Measurements from ENCODE around the gene POLR3B.

Gene POLR3B

GRCh38 chr12:106412563-106412962 lies 55.0 kb downstream of the POLR3B start:
- DNase-seq (ENCODE audit: low read depth in 3 of 3): no peak

GRCh38 chr12:106415134-106415533 lies 57.6 kb downstream of the POLR3B start:
- no peak for DNase-seq (ENCODE audit: low read depth in 3 of 3)

- DNase-seq (ENCODE audit: low read depth in 3 of 3): no peak
These were observed 58.7 kb downstream of the POLR3B start for GRCh38 chr12:106416273-106416672.

GRCh38 chr12:106417926-106418910 lies 60.7 kb downstream of the POLR3B start:
- DNase-seq (ENCODE audit: low read depth in 3 of 3): no peak

- DNase-seq (ENCODE audit: low read depth in 3 of 3): no peak
These were observed 61.4 kb downstream of the POLR3B start for GRCh38 chr12:106418970-106419369.

GRCh38 chr12:106423291-106423690 lies 65.7 kb downstream of the POLR3B start:
- no peak for DNase-seq (ENCODE audit: low read depth in 3 of 3)

GRCh38 chr12:106425061-106425702 lies 67.6 kb downstream of the POLR3B start:
- DNase-seq (ENCODE audit: low read depth in 3 of 3): no peak

GRCh38 chr12:106427917-106428316 lies 70.4 kb downstream of the POLR3B start:
- DNase-seq (ENCODE audit: low read depth in 3 of 3): no peak

- DNase-seq (ENCODE audit: low read depth in 3 of 3): no peak
These were observed 70.8 kb downstream of the POLR3B start for GRCh38 chr12:106428384-106428783.

- no peak for DNase-seq (ENCODE audit: low read depth in 3 of 3)
These were observed 71.5 kb downstream of the POLR3B start for GRCh38 chr12:106429043-106429552.

- no peak for DNase-seq (ENCODE audit: low read depth in 3 of 3)
These were observed 72.1 kb downstream of the POLR3B start for GRCh38 chr12:106429636-106430035.

GRCh38 chr12:106431839-106432411 lies 74.4 kb downstream of the POLR3B start:
- no peak for DNase-seq (ENCODE audit: low read depth in 3 of 3)

- DNase-seq (ENCODE audit: low read depth in 3 of 3): no peak
These were observed 75.5 kb downstream of the POLR3B start for GRCh38 chr12:106433055-106433454.

- DNase-seq (ENCODE audit: low read depth in 3 of 3): no peak
These were observed 77.0 kb downstream of the POLR3B start for GRCh38 chr12:106434526-106434925.

- DNase-seq (ENCODE audit: low read depth in 3 of 3): no peak
These were observed 78.6 kb downstream of the POLR3B start for GRCh38 chr12:106436164-106436563.

- DNase-seq (ENCODE audit: low read depth in 3 of 3): no peak
These were observed 85.0 kb downstream of the POLR3B start for GRCh38 chr12:106442575-106442974.

- no peak for DNase-seq (ENCODE audit: low read depth in 3 of 3)
These were observed 87.5 kb downstream of the POLR3B start for GRCh38 chr12:106445053-106445452.

GRCh38 chr12:106445959-106446358 lies 88.4 kb downstream of the POLR3B start:
- DNase-seq (ENCODE audit: low read depth in 3 of 3): no peak

GRCh38 chr12:106446419-106447092 lies 89.0 kb downstream of the POLR3B start:
- DNase-seq (ENCODE audit: low read depth in 3 of 3): no peak

- no peak for DNase-seq (ENCODE audit: low read depth in 3 of 3)
These were observed 94.8 kb downstream of the POLR3B start for GRCh38 chr12:106452309-106452708.

- DNase-seq (ENCODE audit: low read depth in 3 of 3): no peak
These were observed 97.6 kb downstream of the POLR3B start for GRCh38 chr12:106455111-106455510.

- no peak for DNase-seq (ENCODE audit: low read depth in 3 of 3)
These were observed 101.6 kb downstream of the POLR3B start for GRCh38 chr12:106459124-106459523.
